Measurements from ENCODE around the gene MRPL49.
"Not testable (repeated sequence)": the region's sequence is repeated elsewhere in the genome, so short reads cannot be mapped to it uniquely, and the experiment has no call there.

Gene MRPL49

GRCh38 chr11:65172600-65172999 lies 50.5 kb downstream of the MRPL49 start:
- no peak for DNase-seq

DNA sequence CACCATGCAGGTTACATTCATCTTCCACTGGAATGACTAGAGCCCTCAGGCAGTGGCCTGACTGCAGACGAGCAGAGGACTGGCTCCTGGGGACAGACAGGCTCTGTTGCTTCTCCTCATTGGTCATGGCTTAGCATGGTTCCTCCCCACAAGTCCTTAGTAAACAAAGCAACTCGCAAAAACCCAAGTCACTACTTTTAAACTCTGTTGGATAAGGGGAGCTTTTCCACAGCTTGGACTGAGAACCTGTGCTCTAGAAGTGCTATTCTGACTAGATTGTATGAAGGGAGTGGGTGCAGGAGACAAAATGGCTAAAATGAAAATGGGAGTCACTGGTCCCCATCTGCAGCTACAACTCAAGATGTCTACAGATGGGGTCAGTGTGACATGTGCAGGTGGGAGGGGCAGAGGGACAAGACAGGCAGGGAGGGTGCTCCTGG lies 52.5 kb downstream of the MRPL49 start:
- DNase-seq: not testable (repeated sequence)

Measured in activated CD4-positive, CD25-positive, alpha-beta regulatory T cell treated with anti-CD3 and anti-CD28 coated beads, Interleukin-2, amount 50 U/mL, for 72 hours (primary cell).